ENCODE measurements around the gene CAPN6.

DNA sequence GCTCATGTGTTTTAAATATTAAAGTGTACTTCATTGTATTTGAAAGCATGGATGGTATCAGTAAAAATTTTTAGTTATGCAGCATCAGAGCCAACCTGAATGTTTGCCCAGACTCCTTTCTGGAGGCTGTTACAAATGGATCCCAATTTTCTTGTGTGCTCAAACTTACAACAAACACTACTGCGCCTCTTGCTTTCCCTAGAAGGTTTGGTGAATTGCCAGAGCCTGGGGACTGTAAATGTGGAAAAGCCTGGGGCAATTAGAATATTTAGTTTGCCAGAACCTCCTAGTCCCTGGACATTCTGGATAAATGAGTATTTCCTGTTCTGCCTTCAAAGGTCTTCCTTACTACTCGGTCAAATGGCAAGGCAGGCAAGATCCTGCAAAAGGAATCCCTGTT lies 4.8 kb downstream of the CAPN6 start:
- TF ChIP-seq CTCF (IDR thresholded peaks at IDR 0.05), result no peak
- TF ChIP-seq POLR2A (IDR thresholded peaks at IDR 0.05), result no peak
